Sigmoid colon (tissue), 7 donors: Measurements from ENCODE around the gene KRTAP13-1. TPM values are rescaled to one million over a fixed set of nuclear protein-coding genes. Genes with fewer than 3 reads are reported as not detected.

ENCODE experiments used
- DNase-seq: peaks from one replicate; pipeline ENCODE4 v3.0.0-alpha.2; 2019
- H3K27ac ChIP-seq, 4 donors: fragments of 200-600 bp; sonication (generic); one replicate each; pipeline ENCODE4 v1.5.1; 2016 to 2019; ENCODE audit warnings: mild to moderate bottlenecking in 1 of 4
- H3K27me3 ChIP-seq, 3 donors: fragments of 200-600 bp; sonication (generic); one replicate each; pipeline ENCODE4 v1.5.1; 2019; ENCODE audit warnings: mild to moderate bottlenecking in 1 of 3
- H3K36me3 ChIP-seq, 4 donors: fragments of 200-600 bp; sonication (generic); one replicate each; pipeline ENCODE4 v1.5.1; 2016 to 2019
- H3K4me1 ChIP-seq, 4 donors: fragments of 200-600 bp; sonication (generic); one replicate each; pipeline ENCODE4 v1.5.1; 2017 to 2019
- H3K4me3 ChIP-seq, 4 donors: fragments of 200-600 bp; sonication (generic); one replicate each; pipeline ENCODE4 v1.5.1; 2017 to 2019; ENCODE audit warnings: mild to moderate bottlenecking in 2 of 4, moderate library complexity in 1 of 4
- H3K9me3 ChIP-seq, 4 donors: fragments of 200-600 bp in 3 of 4; sonication (generic) in 3 of 4; one replicate each; pipeline versions ENCODE4 v1.5.1 to v1.6.1; 2013 to 2019
- CTCF ChIP-seq, 4 experiments: fragments of 450-650 bp in 3 of 4; fragments of 200-600 bp in 1 of 4; IDR thresholded peaks; one replicate each; pipeline ENCODE4 v1.5.1; 2016 to 2019; ENCODE audit warnings: antibody characterized with exemption in 4 of 4, mild to moderate bottlenecking in 3 of 4, moderate library complexity in 2 of 4
- EP300 ChIP-seq, 4 donors: sonication (generic); formaldehyde crosslinking; IDR thresholded peaks; one replicate each; pipeline ENCODE4 v1.6.1; 2017; ENCODE audit warnings: antibody characterized with exemption in 4 of 4
- POLR2A ChIP-seq, 2 donors: fragments of 450-650 bp; IDR thresholded peaks; one replicate each; pipeline ENCODE4 v1.6.1; 2016; ENCODE audit warnings: antibody characterized with exemption in 2 of 2, mild to moderate bottlenecking in 2 of 2, moderate library complexity in 2 of 2
- POLR2AphosphoS5 ChIP-seq, 4 donors: sonication (generic); formaldehyde crosslinking; IDR thresholded peaks; one replicate each; pipeline ENCODE4 v1.6.1; 2017; ENCODE audit warnings: antibody characterized with exemption in 4 of 4
- WGBS, 2 donors: extraction: QIAGEN DNeasy Blood & Tissue Kit; methylation state at CpG; one replicate each; pipeline ENCODE4 v1.1.7; 2013; 5-methylcytosine and 5-hydroxymethylcytosine counted together
- intact Hi-C: fragments of 100-400 bp; cut with DNase I; formaldehyde crosslinking; loops from one replicate; pipeline ENCODE4 v1.15.1; 2023
- polyA plus RNA-seq, 3 donors: library from polyadenylated mRNA; stranded (reverse); fragments of 200-250 nt; gene quantifications; one replicate each; pipeline ENCODE4 v1.2.3, GENCODE V29; 2013
- total RNA-seq, 4 donors: library from RNA; depleted of rRNA; stranded (reverse); fragments of >200 nt; gene quantifications; one replicate each; pipeline ENCODE4 v1.1.0, GENCODE V29; 2016
- donor health status: healthy with polysubstance abuse.
- donor health status: Bipolar disorder and iron deficiency.
- donor health status: healthy.

Gene KRTAP13-1
- total and polyA plus RNA-seq, 7 donors, result not detected

GRCh38 chr21:30354308-30355005 lies 41.4 kb upstream of the KRTAP13-1 start:
- no peaks in the 10 kb centered on the region for H3K9me3 ChIP-seq
- no peak overlapping the region for H3K4me3 ChIP-seq
- no peak for TF ChIP-seq POLR2A (IDR thresholded peaks at IDR 0.05)
- TF ChIP-seq CTCF (IDR thresholded peaks at IDR 0.05), result no peak
- no peak for TF ChIP-seq POLR2AphosphoS5 (IDR thresholded peaks at IDR 0.05)
- no peak for TF ChIP-seq EP300 (IDR thresholded peaks at IDR 0.05)
- intact Hi-C loops, result no loop called here
- DNase-seq, result no peak
- no peaks in the 10 kb centered on the region for H3K4me1 ChIP-seq
- H3K27me3 ChIP-seq, result no peaks in the 10 kb centered on the region
- 59 to 76% methylated on average over 1 of the region's 1 CpG for WGBS, 2 donors
- no peaks in the 10 kb centered on the region for H3K36me3 ChIP-seq
- no peak overlapping the region for H3K27ac ChIP-seq

DNA sequence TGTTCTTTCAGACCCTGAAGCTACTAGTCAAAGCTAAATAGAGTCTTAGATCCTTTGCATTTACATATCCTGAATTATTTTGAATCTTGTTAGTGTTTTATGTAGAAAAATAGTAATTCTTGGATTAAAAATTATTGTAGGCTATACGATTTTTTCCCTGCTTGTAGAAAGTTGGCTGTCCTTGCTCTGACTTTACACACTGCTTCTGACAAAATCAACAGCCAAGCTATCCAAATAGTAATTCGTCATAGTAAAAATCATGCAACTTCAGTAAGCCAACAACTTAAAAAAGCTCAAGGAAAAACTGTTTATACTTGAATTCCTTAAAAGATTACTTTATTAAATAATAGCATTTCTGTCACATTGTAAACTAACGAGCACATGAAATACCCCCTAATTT lies 39.9 kb upstream of the KRTAP13-1 start:
- no peaks in the 10 kb centered on the region for H3K36me3 ChIP-seq
- WGBS, 2 donors, result 32 to 59% methylated on average over 3 of the region's 3 CpGs
- intact Hi-C loops, result no loop called here
- no peaks in the 10 kb centered on the region for H3K4me1 ChIP-seq
- TF ChIP-seq POLR2AphosphoS5 (IDR thresholded peaks at IDR 0.05) (no peak), EP300 (IDR thresholded peaks at IDR 0.05) (no peak), POLR2A (IDR thresholded peaks at IDR 0.05) (no peak), CTCF (IDR thresholded peaks at IDR 0.05) (no peak)
- DNase-seq, result no peak
- H3K27ac ChIP-seq, result no peak overlapping the region
- no peaks in the 10 kb centered on the region for H3K9me3 ChIP-seq
- no peak overlapping the region for H3K4me3 ChIP-seq
- no peaks in the 10 kb centered on the region for H3K27me3 ChIP-seq

DNA sequence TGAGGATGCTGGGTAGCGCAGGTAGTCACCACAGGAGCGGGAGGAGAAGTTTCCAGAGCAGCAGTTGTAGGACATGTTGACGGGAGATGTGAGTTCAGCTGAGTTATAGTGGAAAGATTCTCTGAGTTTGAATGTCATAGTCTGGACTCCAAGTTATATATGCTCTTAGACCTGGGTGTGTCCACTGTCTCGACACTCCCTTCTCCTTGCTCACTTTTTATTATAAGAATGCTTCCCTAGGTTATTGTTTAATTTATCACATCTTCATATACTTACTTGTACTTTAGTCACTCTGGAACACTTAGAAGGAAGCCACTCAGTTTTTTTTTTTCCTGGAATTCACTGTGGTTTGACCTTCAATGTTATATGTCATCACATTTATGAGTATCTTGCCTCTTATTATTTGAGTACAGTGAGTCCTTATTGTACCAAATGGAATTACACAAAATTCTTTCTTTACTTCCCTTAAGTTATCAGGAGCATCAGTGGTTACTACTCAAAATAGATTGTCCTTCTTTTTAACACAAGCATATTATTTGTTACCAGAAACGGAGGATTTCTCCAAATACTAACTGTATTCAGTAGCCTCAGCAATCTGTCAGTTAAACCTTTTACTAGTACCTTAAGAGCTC lies 23.6 kb upstream of the KRTAP13-1 start, which contains the start of gene KRTAP13-2:
Gene KRTAP13-2, minus strand, starts transcription at position 133 of the 632 bp plus-strand sequence. Its CDS starts 58 bp downstream, at position 75.
- 54 to 79% methylated on average over 5 of the region's 5 CpGs for WGBS, 2 donors
- no peaks in the 10 kb centered on the region for H3K4me1 ChIP-seq
- DNase-seq, result no peak
- no peaks in the 10 kb centered on the region for H3K27me3 ChIP-seq
- intact Hi-C loops, result no loop called here
- TF ChIP-seq POLR2A (IDR thresholded peaks at IDR 0.05) (no peak), EP300 (IDR thresholded peaks at IDR 0.05) (no peak), POLR2AphosphoS5 (IDR thresholded peaks at IDR 0.05) (no peak), CTCF (IDR thresholded peaks at IDR 0.05) (no peak)
- no peaks in the 10 kb centered on the region for H3K36me3 ChIP-seq
- no peaks in the 10 kb centered on the region for H3K9me3 ChIP-seq
- no peak within 1 kb of the TSS for H3K27ac ChIP-seq
- no peak within 1 kb of the TSS for H3K4me3 ChIP-seq

DNA sequence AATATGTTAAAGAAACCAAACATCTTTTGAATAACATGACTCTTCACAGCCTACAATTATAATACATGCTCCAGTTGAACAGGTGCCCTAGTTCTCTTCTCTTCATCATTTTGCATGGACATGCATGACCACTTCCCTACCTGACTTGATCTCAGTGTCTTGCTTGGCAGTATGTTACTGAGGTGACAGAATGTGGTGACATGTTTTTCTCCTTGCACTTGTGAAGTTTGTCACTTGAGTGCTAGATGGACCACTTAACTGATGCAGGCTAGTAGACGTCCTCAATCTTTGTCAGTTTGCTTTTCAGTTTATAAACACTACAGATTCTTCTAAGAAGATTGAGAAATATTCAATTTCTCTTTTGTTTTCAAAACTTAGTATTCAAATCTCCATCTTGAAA lies 13.6 kb upstream of the KRTAP13-1 start:
- no peak for DNase-seq
- TF ChIP-seq EP300 (IDR thresholded peaks at IDR 0.05) (no peak), POLR2A (IDR thresholded peaks at IDR 0.05) (no peak), POLR2AphosphoS5 (IDR thresholded peaks at IDR 0.05) (no peak), CTCF (IDR thresholded peaks at IDR 0.05) (no peak)
- 44 to 53% methylated on average over 1 of the region's 1 CpG for WGBS, 2 donors
- Histone ChIP-seq H3K9me3 (no peaks in the 10 kb centered on the region), H3K4me3 (no peak overlapping the region), H3K36me3 (no peaks in the 10 kb centered on the region), H3K27me3 (no peaks in the 10 kb centered on the region), H3K27ac (no peak overlapping the region), H3K4me1 (no peaks in the 10 kb centered on the region)
- intact Hi-C loops, result no loop called here
